Upper lobe of left lung (tissue), 6 donors: ENCODE results near the gene PKD2. TPM values are rescaled to one million over a fixed set of nuclear protein-coding genes. Genes with fewer than 3 reads are reported as not detected.
"Not testable (repeated sequence)": the region's sequence is repeated elsewhere in the genome, so short reads cannot be mapped to it uniquely, and the experiment has no call there.

Experiments used
- ATAC-seq, 2 donors: fragments of 200-7000 bp; cut with Tn5 transposase; one replicate each; pipeline ENCODE4 v1.9.1; 2022; ENCODE audit warnings: mild to moderate bottlenecking in 2 of 2, moderate library complexity in 2 of 2; ENCODE audit not compliant: low FRiP score in 2 of 2
- DNase-seq, 2 donors: peaks; one replicate each; pipeline ENCODE4 v3.0.0-alpha.2; 2019 to 2020
- H3K27ac ChIP-seq, 4 donors: fragments of 200-600 bp; sonication (generic); one replicate each; pipeline ENCODE4 v1.5.1; 2016 to 2019
- H3K27me3 ChIP-seq, 4 donors: fragments of 200-600 bp; sonication (generic); one replicate each; pipeline ENCODE4 v1.5.1; 2017 to 2019
- H3K36me3 ChIP-seq, 4 donors: fragments of 200-600 bp; sonication (generic); one replicate each; pipeline ENCODE4 v1.5.1; 2016 to 2019
- H3K4me1 ChIP-seq, 4 donors: fragments of 200-600 bp; sonication (generic); one replicate each; pipeline ENCODE4 v1.5.1; 2018 to 2019
- H3K4me3 ChIP-seq, 4 donors: fragments of 200-600 bp; sonication (generic); one replicate each; pipeline ENCODE4 v1.5.1; 2017 to 2019; ENCODE audit warnings: mild to moderate bottlenecking in 2 of 4, moderate library complexity in 1 of 4
- H3K9me3 ChIP-seq, 4 donors: fragments of 200-600 bp; sonication (generic); one replicate each; pipeline ENCODE4 v1.5.1; 2018 to 2019
- CTCF ChIP-seq, 6 experiments: fragments of 450-650 bp in 4 of 6; fragments of 200-600 bp in 2 of 6; sonication (generic) in 2 of 6; IDR thresholded peaks; one replicate each; pipeline ENCODE4 v1.5.1; 2016 to 2019; ENCODE audit warnings: antibody characterized with exemption in 6 of 6
- EP300 ChIP-seq, 4 donors: sonication (generic); formaldehyde crosslinking; IDR thresholded peaks; one replicate each; pipeline ENCODE4 v1.5.1; 2017; ENCODE audit warnings: antibody characterized with exemption in 4 of 4, control low read depth in 2 of 4
- POLR2A ChIP-seq, 4 donors: fragments of 450-650 bp; IDR thresholded peaks; one replicate each; pipeline ENCODE4 v1.5.1; 2016 to 2017; ENCODE audit warnings: antibody characterized with exemption in 4 of 4, mild to moderate bottlenecking in 2 of 4
- POLR2AphosphoS5 ChIP-seq, 2 donors: sonication (generic); formaldehyde crosslinking; IDR thresholded peaks; one replicate each; pipeline ENCODE4 v1.5.1; 2017; ENCODE audit warnings: antibody characterized with exemption in 2 of 2
- WGBS, 2 donors: methylation state at CpG; one replicate each; pipeline ENCODE4 v1.1.5; 2017 to 2018; 5-methylcytosine and 5-hydroxymethylcytosine counted together
- total RNA-seq, 6 donors: library from RNA; depleted of rRNA in 4 of 6; stranded (reverse); fragments of >200 nt in 4 of 6; gene quantifications; one replicate each; pipeline versions ENCODE4 v1.1.0 to v1.2.1, GENCODE V29; 2016 to 2021
- donor health status: DM: no; HTN: no; CAD: no; lungs with moderate emphysema.
- donor health status: DM: no; HTN: yes; CAD: no; lungs with severe emphysema.

Gene PKD2
- total RNA-seq, 6 donors from 2014 or later, result 19.5 to 76.5 (median 32.5) TPM

- Histone ChIP-seq H3K27ac (no peak overlapping the region), H3K9me3 (no peaks in the 10 kb centered on the region), H3K36me3 (no peaks in the 10 kb centered on the region), H3K4me3 (no peak overlapping the region), H3K27me3 (no peaks in the 10 kb centered on the region), H3K4me1 (no peaks in the 10 kb centered on the region)
- ATAC-seq (peak; percentile 67 to 69), DNase-seq (peak in 1 of 2 donors; percentile 61)
- TF ChIP-seq CTCF (IDR thresholded peaks at IDR 0.05) (peak in 2 of 6 experiments; percentile 45 to 52), POLR2AphosphoS5 (IDR thresholded peaks at IDR 0.05) (no peak), EP300 (IDR thresholded peaks at IDR 0.05) (no peak), POLR2A (IDR thresholded peaks at IDR 0.05) (no peak)
- 0% methylated on average over 1 of the region's 1 CpG for WGBS, 2 donors
Measured at GRCh38 chr4:87985097-87985886, 22.1 kb upstream of the PKD2 start.

- ATAC-seq (no peak), DNase-seq (no peak)
- WGBS, 2 donors, result 58 to 78% methylated on average over 4 of the region's 4 CpGs
- Histone ChIP-seq H3K36me3 (no peaks in the 10 kb centered on the region), H3K4me3 (no peak overlapping the region), H3K27me3 (no peaks in the 10 kb centered on the region), H3K27ac (no peak overlapping the region), H3K4me1 (no peaks in the 10 kb centered on the region), H3K9me3 (no peaks in the 10 kb centered on the region)
- TF ChIP-seq POLR2A (IDR thresholded peaks at IDR 0.05), result no peak
Measured at GRCh38 chr4:87985887-87986200, 21.6 kb upstream of the PKD2 start.

GRCh38 chr4:87986508-87986907, 20.9 kb upstream of the PKD2 start:
- 91 to 92% methylated on average over 9 of the region's 9 CpGs for WGBS, 2 donors
- Histone ChIP-seq H3K4me3 (no peak overlapping the region), H3K4me1 (no peaks in the 10 kb centered on the region), H3K27me3 (no peaks in the 10 kb centered on the region), H3K27ac (no peak overlapping the region), H3K36me3 (no peaks in the 10 kb centered on the region), H3K9me3 (no peaks in the 10 kb centered on the region)
- DNase-seq (no peak), ATAC-seq (no peak)
- TF ChIP-seq POLR2A (IDR thresholded peaks at IDR 0.05) (no peak), EP300 (IDR thresholded peaks at IDR 0.05) (no peak), CTCF (IDR thresholded peaks at IDR 0.05) (no peak), POLR2AphosphoS5 (IDR thresholded peaks at IDR 0.05) (no peak)

- ATAC-seq, result no peak
- no peak for DNase-seq
- Histone ChIP-seq H3K4me1 (no peaks in the 10 kb centered on the region), H3K27ac (no peak overlapping the region), H3K9me3 (no peaks in the 10 kb centered on the region), H3K4me3 (no peak overlapping the region), H3K27me3 (no peaks in the 10 kb centered on the region), H3K36me3 (no peaks in the 10 kb centered on the region)
- no peak for TF ChIP-seq EP300 (IDR thresholded peaks at IDR 0.05)
- no peak for TF ChIP-seq CTCF (IDR thresholded peaks at IDR 0.05)
- no peak for TF ChIP-seq POLR2A (IDR thresholded peaks at IDR 0.05)
- TF ChIP-seq POLR2AphosphoS5 (IDR thresholded peaks at IDR 0.05), result no peak
- WGBS, 2 donors, result 85 to 88% methylated on average over 4 of the region's 4 CpGs
Measured at GRCh38 chr4:87989765-87990164, 17.7 kb upstream of the PKD2 start.

GRCh38 chr4:87995435-87995834, 12.0 kb upstream of the PKD2 start:
- no peaks in the 10 kb centered on the region for H3K36me3 ChIP-seq
- TF ChIP-seq CTCF (IDR thresholded peaks at IDR 0.05) (no peak), EP300 (IDR thresholded peaks at IDR 0.05) (no peak), POLR2AphosphoS5 (IDR thresholded peaks at IDR 0.05) (no peak), POLR2A (IDR thresholded peaks at IDR 0.05) (no peak)
- ATAC-seq (no peak), DNase-seq (no peak)
- H3K9me3 ChIP-seq, result no peaks in the 10 kb centered on the region
- 73 to 80% methylated on average over 3 of the region's 3 CpGs for WGBS, 2 donors
- no peak overlapping the region for H3K4me3 ChIP-seq
- H3K4me1 ChIP-seq, result no peaks in the 10 kb centered on the region
- H3K27ac ChIP-seq, result no peak overlapping the region
- H3K27me3 ChIP-seq, result no peaks in the 10 kb centered on the region

GRCh38 chr4:87999191-87999691, 8.2 kb upstream of the PKD2 start:
- H3K27ac ChIP-seq, H3K4me3 ChIP-seq, ATAC-seq, H3K9me3 ChIP-seq, DNase-seq, H3K4me1 ChIP-seq, H3K27me3 ChIP-seq, H3K36me3 ChIP-seq: not testable (repeated sequence)
- 83 to 86% methylated on average over 2 of the region's 2 CpGs for WGBS, 2 donors
